H1 (cell line): ENCODE measurements around the gene FASTKD1. TPM values are rescaled to one million over a fixed set of nuclear protein-coding genes. Genes with fewer than 3 reads are reported as not detected.

Experiments used
- CTCF ChIA-PET: fragments of 300-600 bp; sonication (Branson Sonifier 250); formaldehyde crosslinking; loops from one replicate; lab custom pipeline; 2021; ENCODE audit not compliant: partially characterized antibody; lab: Charles Lee
- POLR2A ChIA-PET: fragments of 300-600 bp; sonication (Branson Sonifier 250); formaldehyde crosslinking; loops from one replicate; lab custom pipeline; 2021; ENCODE audit warnings: inconsistent platforms; ENCODE audit not compliant: partially characterized antibody; lab: Charles Lee
- DNase-seq, 2 experiments: peaks; one replicate each; pipeline versions ENCODE4 v3.0.0 to v3.0.0-alpha.2; 2010 to 2022; ENCODE audit warnings: low spot score in 2 of 2, low read depth in 1 of 2, mixed read lengths in 1 of 2
- FAIRE-seq: peaks from 2 replicates; lab custom pipeline; 2011; peaks lifted over from hg19 to GRCh38; lab: Jason Lieb, UNC
- H2AFZ ChIP-seq: 2 replicates; pipeline ENCODE4 v1.8.1; 2012; ENCODE audit warnings: low read length, inconsistent platforms
- H2AK5ac ChIP-seq: 2 replicates; pipeline ENCODE4 v1.6.1; 2013; ENCODE audit warnings: low read depth, low read length
- H2BK120ac ChIP-seq: replicated peaks from 2 replicates; pipeline ENCODE3; 2013; ENCODE audit warnings: low read depth, low read length, inconsistent platforms
- H2BK12ac ChIP-seq: 2 replicates; pipeline ENCODE4 v1.6.1; 2013; ENCODE audit warnings: low read depth, low read length
- H2BK15ac ChIP-seq: 2 replicates; pipeline ENCODE4 v1.6.1; 2013; ENCODE audit warnings: low read length
- H2BK20ac ChIP-seq: 2 replicates; pipeline ENCODE4 v1.6.1; 2013; ENCODE audit warnings: low read length
- H2BK5ac ChIP-seq: 2 replicates; pipeline ENCODE4 v1.6.1; 2013; ENCODE audit warnings: low read depth, low read length
- H3K14ac ChIP-seq: 2 replicates; pipeline ENCODE4 v1.6.1; 2013; ENCODE audit warnings: inconsistent platforms; ENCODE audit not compliant: insufficient read length
- H3K18ac ChIP-seq: 2 replicates; pipeline ENCODE4 v1.6.1; 2013; ENCODE audit warnings: low read length; ENCODE audit errors: extremely low read depth
- H3K23ac ChIP-seq: 2 replicates; pipeline ENCODE4 v1.6.1; 2013; ENCODE audit warnings: inconsistent platforms; ENCODE audit not compliant: insufficient read length
- H3K23me2 ChIP-seq: 2 replicates; pipeline ENCODE4 v1.6.1; 2013; ENCODE audit warnings: low read depth, low read length
- H3K27ac ChIP-seq: 2 replicates; pipeline ENCODE4 v1.6.1; 2011; ENCODE audit warnings: low read depth, low read length, inconsistent platforms
- H3K27me3 ChIP-seq, 4 experiments: replicated peaks in 1 of 4; 1 replicate in 1 of 4; 2 replicates in 3 of 4; pipeline versions ENCODE4 v1.6.1 to v1.8.1; 2011 to 2013; ENCODE audit warnings: low read length in 3 of 4, mild to moderate bottlenecking in 3 of 4, inconsistent platforms in 2 of 4, mixed read lengths in 2 of 4, moderate library complexity in 1 of 4; ENCODE audit not compliant: control insufficient read depth in 3 of 4, insufficient read depth in 3 of 4; ENCODE audit errors: extremely low read depth in 1 of 4
- H3K36me3 ChIP-seq, 4 experiments: 2 replicates each; pipeline versions ENCODE4 v1.6.1 to v1.8.1; 2011 to 2013; ENCODE audit warnings: mild to moderate bottlenecking in 4 of 4, low read length in 3 of 4, moderate library complexity in 2 of 4, control low read depth in 1 of 4, inconsistent platforms in 1 of 4; ENCODE audit not compliant: insufficient read depth in 4 of 4, control insufficient read depth in 2 of 4
- H3K4ac ChIP-seq: replicated peaks from 2 replicates; pipeline ENCODE3; 2013; ENCODE audit warnings: low read length, low read depth, mixed read lengths, inconsistent platforms; ENCODE audit not compliant: insufficient read length
- H3K4me1 ChIP-seq, 4 experiments: replicated peaks in 1 of 4; 1 replicate in 1 of 4; 2 replicates in 3 of 4; pipeline versions ENCODE4 v1.6.1 to v1.8.1; 2011 to 2013; ENCODE audit warnings: low read length in 3 of 4, inconsistent platforms in 2 of 4, mixed read lengths in 1 of 4; ENCODE audit not compliant: insufficient read depth in 4 of 4, control insufficient read depth in 3 of 4
- H3K4me2 ChIP-seq, 2 experiments: 2 replicates each; pipeline versions ENCODE4 v1.6.1 to v1.8.1; 2011 to 2013; ENCODE audit warnings: low read depth in 2 of 2, low read length in 2 of 2, control low read depth in 1 of 2, inconsistent platforms in 1 of 2, mild to moderate bottlenecking in 1 of 2; ENCODE audit not compliant: insufficient read depth in 1 of 2
- H3K4me3 ChIP-seq, 4 experiments: fragments of 200-600, 300-600 bp in 1 of 4; sonication (generic), shearing (Covaris generic), sonication (Bioruptor Twin) in 1 of 4; 2 replicates each; pipeline versions ENCODE4 v1.5.1 to v1.8.1; 2011 to 2016; ENCODE audit warnings: low read length in 4 of 4, low read depth in 3 of 4, control low read depth in 2 of 4, inconsistent platforms in 2 of 4, mild to moderate bottlenecking in 2 of 4, mixed read lengths in 1 of 4, moderate library complexity in 1 of 4; ENCODE audit not compliant: insufficient read depth in 2 of 4; ENCODE audit errors: extremely low read depth in 1 of 4
- H3K56ac ChIP-seq: replicated peaks from 2 replicates; pipeline ENCODE3; 2013; ENCODE audit warnings: low read depth, mild to moderate bottlenecking, mixed read lengths, low read length, inconsistent platforms; ENCODE audit not compliant: insufficient read length
- H3K79me1 ChIP-seq: 2 replicates; pipeline ENCODE4 v1.6.1; 2013; ENCODE audit warnings: low read depth, low read length, control low read depth
- H3K79me2 ChIP-seq, 2 experiments: 2 replicates each; pipeline versions ENCODE4 v1.6.1 to v1.8.1; 2012 to 2013; ENCODE audit warnings: low read length in 2 of 2, mild to moderate bottlenecking in 2 of 2, inconsistent platforms in 1 of 2; ENCODE audit not compliant: insufficient read depth in 2 of 2, control insufficient read depth in 1 of 2
- H3K9ac ChIP-seq, 4 experiments: replicated peaks in 1 of 4; 1 replicate in 1 of 4; 2 replicates in 3 of 4; pipeline versions ENCODE4 v1.6.1 to v1.8.1; 2011 to 2013; ENCODE audit warnings: low read depth in 3 of 4, low read length in 3 of 4, control low read depth in 2 of 4, mild to moderate bottlenecking in 2 of 4, moderate library complexity in 2 of 4, inconsistent platforms in 1 of 4; ENCODE audit errors: extremely low read depth in 1 of 4
- H3K9me3 ChIP-seq, 2 experiments: 2 replicates each; pipeline versions ENCODE4 v1.6.1 to v1.8.1; 2012 to 2013; ENCODE audit warnings: mild to moderate bottlenecking in 2 of 2, moderate library complexity in 2 of 2, control low read depth in 1 of 2, inconsistent platforms in 1 of 2, low read depth in 1 of 2, low read length in 1 of 2, mixed read lengths in 1 of 2; ENCODE audit not compliant: insufficient read depth in 2 of 2
- H4K20me1 ChIP-seq, 2 experiments: replicated peaks in 1 of 2; 2 replicates each; pipeline versions ENCODE3 to v1.8.1; 2011 to 2013; ENCODE audit warnings: inconsistent platforms in 2 of 2, low read length in 2 of 2, mild to moderate bottlenecking in 1 of 2; ENCODE audit not compliant: insufficient read depth in 2 of 2, control insufficient read depth in 1 of 2
- H4K5ac ChIP-seq: 2 replicates; pipeline ENCODE4 v1.6.1; 2013; ENCODE audit warnings: low read length, low read depth, mixed read lengths, inconsistent platforms; ENCODE audit not compliant: insufficient read length
- H4K8ac ChIP-seq: 2 replicates; pipeline ENCODE4 v1.8.0; 2013; ENCODE audit warnings: mild to moderate bottlenecking, moderate library complexity, low read length, inconsistent platforms; ENCODE audit not compliant: insufficient read depth; ENCODE audit errors: extremely low read depth
- H4K91ac ChIP-seq: replicated peaks from 2 replicates; pipeline ENCODE3; 2013; ENCODE audit warnings: low read length, mixed read lengths, inconsistent platforms; ENCODE audit not compliant: insufficient read length
- BRCA1 ChIP-seq: IDR thresholded peaks from 2 replicates; pipeline ENCODE4 v1.6.1; 2012; ENCODE audit warnings: low read depth, low read length, improper control_type of control experiment
- CBX5 ChIP-seq: fragments of 300-800, 300-1000 bp; sonication (generic); IDR thresholded peaks from 2 replicates; pipeline ENCODE4 v1.7.1; 2016; ENCODE audit warnings: antibody characterized with exemption, low read length, low read depth
- FOSL1 ChIP-seq: IDR thresholded peaks from 2 replicates; pipeline ENCODE4 v1.6.1; 2011; ENCODE audit warnings: mild to moderate bottlenecking, low read depth, low read length, moderate library complexity; ENCODE audit not compliant: insufficient read depth
- GABPA ChIP-seq: IDR thresholded peaks from 2 replicates; pipeline ENCODE4 v1.6.1; 2011; ENCODE audit warnings: mild to moderate bottlenecking, low read length, moderate library complexity, borderline replicate concordance; ENCODE audit not compliant: insufficient read depth
- JUN ChIP-seq: IDR thresholded peaks from 2 replicates; pipeline ENCODE4 v1.6.1; 2011; ENCODE audit warnings: low read depth, mild to moderate bottlenecking, improper control_type of control experiment, low read length
- KDM1A ChIP-seq: fragments of 200-600, 300-600 bp; sonication (generic); IDR thresholded peaks from 2 replicates; pipeline ENCODE4 v1.7.1; 2016; ENCODE audit warnings: mild to moderate bottlenecking, low read length, borderline replicate concordance
- POLR2AphosphoS5 ChIP-seq: IDR thresholded peaks from 2 replicates; pipeline ENCODE4 v1.6.1; 2011; ENCODE audit warnings: low read depth, low read length
- SIRT6 ChIP-seq: IDR thresholded peaks from one replicate; pipeline ENCODE4 v1.7.1; 2012; ENCODE audit warnings: low read length, inconsistent platforms
- TCF12 ChIP-seq: IDR thresholded peaks from 2 replicates; pipeline ENCODE4 v1.6.1; 2011; ENCODE audit warnings: low read depth, mild to moderate bottlenecking, low read length
- WGBS, 2 experiments: shearing (Covaris generic) in 1 of 2; methylation state at CpG; one replicate each; pipeline versions ENCODE4 v1.1.6 to v1.1.7; 2013 to 2015; ENCODE audit warnings: low lambda C conversion rate in 2 of 2, mixed read lengths in 2 of 2, inconsistent platforms in 1 of 2, low coverage in 1 of 2, missing lambda C conversion rate in 1 of 2; ENCODE audit not compliant: insufficient replicate concordance in 2 of 2, insufficient coverage in 1 of 2, insufficient read length in 1 of 2; ENCODE audit errors: extremely low coverage in 1 of 2, missing lambda C conversion rate in 1 of 2; 5-methylcytosine and 5-hydroxymethylcytosine counted together
- polyA plus RNA-seq, 7 experiments: library from polyadenylated mRNA; depleted of rRNA in 3 of 7; stranded (reverse) in 5 of 7; unstranded in 2 of 7; fragments of >200 nt in 5 of 7; fragments of 200-250 nt in 2 of 7; gene quantifications; 1 replicate in 5 of 7; 2 replicates in 1 of 7; 4 replicates in 1 of 7; pipeline versions ENCODE4 v1.2.1 to v1.2.3, GENCODE V29; 2011 to 2013; ENCODE audit warnings: missing spikeins in 2 of 7, mixed read lengths in 2 of 7
- total RNA-seq: library from RNA; stranded (reverse); fragmentation: NEBNext Ultra II Directional; extraction: Animal tissue kit (Norgen Biotek cat#: 25700); gene quantifications from 2 replicates; pipeline ENCODE4 v1.2.1, GENCODE V29; 2021
- TF ChIP-seq, protein P1 (sequence below), 3 experiments: IDR thresholded peaks; 1 replicate in 2 of 3; 2 replicates in 1 of 3; pipeline versions ENCODE4 v1.5.1 to v1.6.1; 2011; ENCODE audit warnings: low read length in 3 of 3, mild to moderate bottlenecking in 3 of 3, inconsistent platforms in 2 of 3, low read depth in 1 of 3, moderate library complexity in 1 of 3; ENCODE audit not compliant: insufficient read depth in 1 of 3; ENCODE audit errors: control extremely low read depth in 1 of 3

Gene FASTKD1
- total and polyA plus RNA-seq, 2 of the 8 experiments (the other 6 are each of a cell fraction or from before 2014, with no cell fraction given) = 18.7 to 70.8 TPM

DNA sequence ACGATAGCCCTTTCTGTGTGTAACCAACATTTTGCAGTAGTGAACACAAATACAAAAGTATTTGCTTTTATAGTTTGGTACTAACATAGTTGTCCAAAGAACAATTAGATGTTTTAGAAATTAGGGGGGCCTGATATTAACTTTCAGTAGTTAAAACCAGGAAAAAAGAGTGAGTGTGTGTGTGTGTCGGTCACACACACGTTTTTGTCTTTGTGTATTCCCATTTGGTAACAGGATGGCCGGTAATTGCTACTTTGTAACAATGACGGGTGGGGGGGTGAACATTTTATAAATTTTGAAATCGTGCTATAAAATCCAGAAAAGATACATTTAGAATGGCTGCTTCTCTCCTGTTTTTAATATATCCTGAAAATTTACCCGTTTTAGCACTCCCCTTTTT lies 12.0 kb upstream of the FASTKD1 start:
- Histone ChIP-seq H3K14ac (no peak overlapping the region), H3K4ac (no peak overlapping the region), H2BK12ac (no peak overlapping the region), H3K18ac (no peak overlapping the region), H3K9ac (peak overlapping the region; percentile 35 to 84 (median 65)), H3K56ac (no peak overlapping the region), H3K27me3 (no peaks in the 10 kb centered on the region), H3K79me1 (no peaks in the 10 kb centered on the region), H3K23me2 (no peaks in the 10 kb centered on the region; the same call in 1 of the 2 replicates), H3K36me3 (no peaks in the 10 kb centered on the region), H4K91ac (no peak overlapping the region), H2BK20ac (no peak overlapping the region), H2AK5ac (no peak overlapping the region), H4K8ac (no peak overlapping the region), H3K4me1 (no peaks in the 10 kb centered on the region; a peak in 3 of 7 replicates), H2BK5ac (no peak overlapping the region), H3K79me2 (peaks cover 35 to 61% of the 10 kb centered on the region in 2 experiments), H2BK15ac (no peak overlapping the region), H3K27ac (0 out of 2 replicates have a peak overlapping the region, but pooled peaks have one; percentile 17), H3K4me2 (peak overlapping the region; percentile 64 to 70), H2BK120ac (no peak overlapping the region), H4K5ac (no peak overlapping the region), H3K4me3 (peak overlapping the region; percentile 81 to 97 (median 94)), H2AFZ (no peak overlapping the region), H4K20me1 (peaks cover 0 to 3% of the 10 kb centered on the region in 2 experiments), H3K23ac (no peak overlapping the region), H3K9me3 (peaks cover 0 to 3% of the 10 kb centered on the region in 2 experiments; a peak in 1 of 4 replicates)
- 34% methylated on average over 7 of the region's 7 CpGs; no CpG with 5 or more reads in 1 of the 2 experiments for WGBS, 2 experiments
- TF ChIP-seq TCF12 (no peak), BRCA1 (no peak), KDM1A (no peak), GABPA (no peak), FOSL1 (no peak), CBX5 (no peak), JUN (no peak), POLR2AphosphoS5 (no peak), SIRT6 (no peak)
- TF ChIP-seq, protein P1, sequence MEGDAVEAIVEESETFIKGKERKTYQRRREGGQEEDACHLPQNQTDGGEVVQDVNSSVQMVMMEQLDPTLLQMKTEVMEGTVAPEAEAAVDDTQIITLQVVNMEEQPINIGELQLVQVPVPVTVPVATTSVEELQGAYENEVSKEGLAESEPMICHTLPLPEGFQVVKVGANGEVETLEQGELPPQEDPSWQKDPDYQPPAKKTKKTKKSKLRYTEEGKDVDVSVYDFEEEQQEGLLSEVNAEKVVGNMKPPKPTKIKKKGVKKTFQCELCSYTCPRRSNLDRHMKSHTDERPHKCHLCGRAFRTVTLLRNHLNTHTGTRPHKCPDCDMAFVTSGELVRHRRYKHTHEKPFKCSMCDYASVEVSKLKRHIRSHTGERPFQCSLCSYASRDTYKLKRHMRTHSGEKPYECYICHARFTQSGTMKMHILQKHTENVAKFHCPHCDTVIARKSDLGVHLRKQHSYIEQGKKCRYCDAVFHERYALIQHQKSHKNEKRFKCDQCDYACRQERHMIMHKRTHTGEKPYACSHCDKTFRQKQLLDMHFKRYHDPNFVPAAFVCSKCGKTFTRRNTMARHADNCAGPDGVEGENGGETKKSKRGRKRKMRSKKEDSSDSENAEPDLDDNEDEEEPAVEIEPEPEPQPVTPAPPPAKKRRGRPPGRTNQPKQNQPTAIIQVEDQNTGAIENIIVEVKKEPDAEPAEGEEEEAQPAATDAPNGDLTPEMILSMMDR (IDR thresholded peaks at IDR 0.05; ENCODE audit: control extremely low read depth in 1 of 3, insufficient read depth in 1 of 3, low read depth in 1 of 3, low read length in 3 of 3) = no peak
- DNase-seq (no peak), FAIRE-seq (no peak)
- CTCF ChIA-PET = no interaction called here
- POLR2A ChIA-PET = interaction anchor here (0.9 to 2.5 kb wide), 5 partner anchors 12 to 204 kb away, joined by 3 to 23 read pairs (median 5); partner anchors contain the start of genes CFAP210, FASTKD1 and PHOSPHO2
